Activated CD8-positive, alpha-beta memory T cell treated with anti-CD3 and anti-CD28 coated beads, Interleukin-2, amount 50 U/mL, for 48 hours (primary cell): ENCODE data around the gene NUMB.
"Not testable (repeated sequence)": the region's sequence is repeated elsewhere in the genome, so short reads cannot be mapped to it uniquely, and the experiment has no call there.

ENCODE experiments used
- DNase-seq: peaks from one replicate; pipeline ENCODE4 v3.0.0-alpha.2; 2020

NUMB gene

DNA sequence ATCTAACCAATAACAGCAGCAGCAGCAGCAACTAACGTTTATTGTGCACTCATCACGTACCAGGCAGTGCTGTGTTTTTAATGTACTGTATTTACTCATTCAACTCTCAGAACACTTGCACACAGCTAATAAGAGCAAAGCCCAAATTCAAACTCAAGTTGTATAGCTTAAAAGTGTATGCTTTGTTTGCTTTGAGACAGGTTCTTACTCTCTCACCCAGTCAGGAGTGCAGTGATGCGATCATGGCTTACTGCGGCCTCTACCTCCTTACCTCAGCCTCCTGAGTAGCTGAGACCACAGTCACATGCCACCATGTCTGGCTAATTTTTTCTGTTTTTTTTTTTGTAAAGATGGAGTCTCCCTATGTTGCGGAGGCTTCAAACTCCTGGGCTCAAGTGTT lies 115.7 kb downstream of the NUMB start:
- no peak for DNase-seq

DNA sequence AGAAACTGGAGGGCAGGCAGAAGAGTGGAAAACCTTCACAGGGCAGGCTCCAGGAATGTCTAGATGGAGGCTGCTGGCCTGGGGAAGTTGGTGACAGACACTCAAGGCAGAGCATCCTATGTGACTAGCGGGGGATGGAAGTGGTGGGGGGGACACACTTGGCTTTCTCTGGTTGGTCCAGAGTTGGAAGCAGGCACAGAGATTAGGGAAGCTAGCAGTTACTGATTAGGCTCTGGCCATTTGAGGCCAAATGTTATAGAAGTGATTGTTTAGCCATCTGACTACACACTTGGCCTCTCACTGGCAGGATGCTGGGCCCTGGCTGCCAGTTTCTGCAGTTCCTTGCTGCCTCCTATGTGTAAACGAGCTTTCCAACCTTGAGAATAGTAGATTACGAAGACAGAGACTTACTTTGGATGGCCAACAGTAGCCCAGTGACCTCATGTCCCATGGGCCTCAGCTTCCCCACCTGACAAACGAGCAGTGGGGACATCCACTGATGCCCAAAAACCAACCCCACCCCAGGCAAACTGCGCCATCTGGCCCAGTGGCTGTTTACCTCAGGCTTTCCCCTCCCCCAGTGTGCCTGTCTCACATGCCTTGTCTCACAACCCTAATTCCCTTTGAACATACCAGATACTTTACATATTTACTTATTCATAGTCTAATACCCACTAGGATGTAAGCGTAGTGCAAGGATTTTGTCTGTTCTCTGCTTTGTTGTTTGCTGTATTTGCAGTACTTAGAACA lies 118.3 kb downstream of the NUMB start:
- DNase-seq, result no peak

DNA sequence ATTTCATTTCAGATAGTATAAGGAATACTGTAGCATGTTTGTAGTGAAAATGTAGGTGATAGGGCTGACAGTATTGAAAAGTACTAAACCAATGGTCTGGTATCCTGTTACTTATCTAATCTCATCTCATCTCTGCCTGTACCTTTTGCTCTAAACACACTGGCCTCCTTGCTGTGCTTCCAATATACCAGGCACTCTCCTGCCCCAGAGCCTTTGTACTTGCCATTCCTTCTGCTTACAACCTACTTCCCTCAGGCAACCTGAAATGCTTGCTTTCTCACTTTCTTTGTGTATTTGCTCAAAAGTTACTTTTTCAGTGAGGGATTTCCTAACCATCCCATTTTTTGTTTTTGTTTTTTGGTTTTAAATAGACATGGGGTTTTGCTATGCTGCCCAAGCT lies 119.1 kb downstream of the NUMB start:
- no peak for DNase-seq

DNA sequence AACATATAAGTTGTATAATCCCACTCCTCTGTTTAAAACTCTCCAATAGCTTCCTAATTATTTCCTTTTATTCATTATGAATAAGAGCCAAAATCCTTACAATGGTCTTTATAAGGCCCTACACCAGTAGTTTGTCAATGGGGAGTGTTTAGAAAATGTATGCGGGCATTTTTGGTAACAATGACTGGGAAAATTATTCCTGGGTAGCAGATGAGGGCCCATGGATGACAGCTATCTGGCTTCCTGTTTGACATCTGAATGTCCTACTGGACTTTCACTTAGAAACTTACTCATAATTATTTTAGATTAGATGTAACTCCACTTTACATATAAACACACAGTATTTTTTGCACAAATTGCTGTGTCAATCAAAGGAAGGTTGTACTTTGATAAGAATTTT lies 119.8 kb downstream of the NUMB start:
- DNase-seq, result no peak

DNA sequence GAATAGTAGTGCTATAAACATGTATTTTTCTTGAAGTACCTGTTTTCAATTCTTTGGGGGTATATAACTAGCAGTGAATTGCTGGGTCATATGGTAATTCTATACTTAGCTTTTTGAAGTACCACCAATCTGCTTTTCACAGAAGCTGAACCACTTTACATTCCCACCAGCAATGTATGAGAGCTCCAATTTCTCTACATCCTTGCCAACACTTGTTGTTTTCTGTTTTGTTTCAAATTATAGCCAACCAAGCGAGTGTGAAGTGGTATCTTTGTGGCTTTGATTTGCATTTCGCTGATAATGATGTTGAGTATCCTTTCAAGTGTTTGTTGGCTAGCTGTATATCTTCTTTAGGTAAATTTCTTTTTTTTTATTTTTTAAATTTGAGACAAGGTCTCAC lies 125.3 kb downstream of the NUMB start:
- no peak for DNase-seq

DNA sequence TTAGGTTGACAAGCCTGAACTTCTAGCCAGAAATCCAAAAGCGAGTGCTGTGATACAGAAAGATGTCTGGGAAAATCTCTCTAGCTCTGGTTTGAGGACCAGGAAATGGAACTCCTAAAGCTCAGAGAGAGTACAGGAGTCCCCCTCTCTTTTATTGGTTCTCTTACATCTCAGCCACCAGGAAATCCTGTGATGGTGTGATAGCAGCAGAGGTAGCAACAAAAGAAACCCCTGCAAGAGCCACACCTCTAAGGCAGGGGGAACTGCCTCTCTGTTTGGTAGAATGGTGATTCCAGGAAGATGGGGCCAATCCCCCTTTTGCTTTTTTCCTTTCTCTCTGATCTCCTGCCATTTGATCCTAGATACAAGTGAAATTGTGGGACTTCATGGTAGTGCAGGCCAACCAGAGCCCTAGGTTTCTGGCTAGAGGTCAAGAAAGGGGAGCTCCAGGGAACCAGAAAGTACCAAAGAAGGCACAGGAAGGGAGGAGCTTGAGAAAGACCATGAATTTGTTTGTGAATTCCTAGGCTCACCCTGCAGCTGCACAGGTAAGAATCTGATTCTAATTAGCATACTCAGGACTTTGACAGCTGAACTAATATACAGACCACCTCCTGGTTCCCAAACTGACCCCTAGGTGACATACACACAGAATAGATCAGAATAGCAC lies 132.6 kb downstream of the NUMB start:
- no peak for DNase-seq

DNA sequence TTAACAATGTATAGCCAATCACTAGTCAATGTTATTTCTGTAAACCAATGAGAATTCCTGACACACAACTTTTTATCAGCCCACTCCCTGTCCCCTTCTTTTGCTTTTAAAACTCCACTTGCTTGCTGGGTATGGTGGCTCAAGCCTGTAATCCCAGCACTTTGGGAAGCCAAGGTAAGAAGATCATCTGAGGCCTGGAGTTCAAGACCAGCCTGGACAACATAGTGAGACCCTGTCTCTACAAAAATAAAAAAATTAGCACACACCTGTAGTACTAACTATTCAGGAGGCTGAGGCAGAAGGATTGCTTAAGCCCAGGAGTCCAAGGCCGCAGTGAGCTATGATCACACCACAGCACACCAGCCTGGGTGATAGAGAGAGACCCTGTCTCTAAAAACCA lies 133.3 kb downstream of the NUMB start:
- no peak for DNase-seq

DNA sequence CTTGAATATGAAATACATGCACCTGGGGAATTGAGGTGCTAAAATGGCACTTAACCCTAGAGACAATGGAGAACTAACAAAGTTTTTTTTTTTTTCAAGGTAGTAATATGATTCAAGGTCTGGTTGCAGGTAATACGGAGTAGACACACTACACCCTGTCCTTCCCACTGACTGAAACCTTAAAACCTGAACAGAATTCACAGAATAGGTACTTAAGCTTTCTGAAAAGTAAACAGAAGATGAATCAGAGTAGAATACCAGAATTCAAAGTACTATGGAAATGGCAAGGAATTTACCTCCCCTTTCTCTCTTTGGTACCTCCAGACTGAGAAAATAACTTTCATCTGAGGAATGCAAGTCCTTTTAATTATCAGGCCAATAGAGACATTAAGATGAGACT lies 133.8 kb downstream of the NUMB start:
- no peak for DNase-seq

DNA sequence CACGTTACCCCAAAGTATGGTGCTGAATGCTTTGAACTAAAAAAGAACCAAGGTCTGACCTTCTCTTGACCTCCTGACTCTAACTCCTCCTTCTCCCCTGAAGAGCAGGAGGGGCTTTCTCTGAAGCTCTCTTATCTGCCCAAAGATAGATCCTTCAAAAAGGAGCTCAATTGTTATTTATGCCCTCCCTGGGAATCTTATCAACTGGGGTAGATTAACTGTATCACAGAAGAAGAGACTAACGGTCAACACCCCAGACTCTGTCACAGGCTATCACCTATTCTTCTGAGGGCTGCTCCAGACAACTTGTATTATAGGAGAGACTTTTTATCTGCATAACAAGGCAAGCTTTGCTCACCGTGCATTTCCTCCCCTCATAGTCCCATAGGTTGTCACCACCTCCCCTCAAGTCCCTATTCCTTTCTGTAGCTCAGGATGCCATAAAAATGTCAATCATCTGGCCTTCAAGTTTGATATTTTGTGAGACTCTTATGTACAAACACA lies 134.4 kb downstream of the NUMB start:
- no peak for DNase-seq

DNA sequence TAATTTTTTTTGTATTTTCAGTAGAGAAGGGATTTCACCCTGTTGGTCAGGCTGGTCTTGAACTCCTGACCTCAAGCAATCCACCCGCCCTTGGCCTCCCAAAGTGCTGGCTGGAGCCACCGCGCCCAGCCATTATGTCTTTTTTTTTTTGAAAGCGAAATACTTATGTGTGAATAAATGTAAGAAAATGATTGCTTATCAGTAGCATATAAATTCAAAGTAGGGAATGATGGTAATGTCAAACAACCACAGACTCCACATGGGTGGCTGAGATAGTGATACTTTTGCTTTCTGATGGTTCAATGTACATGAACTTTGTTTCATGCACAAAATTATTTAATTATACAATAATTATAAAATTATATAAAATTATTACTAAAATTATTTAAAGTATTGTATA lies 145.2 kb downstream of the NUMB start:
- no peak for DNase-seq

DNA sequence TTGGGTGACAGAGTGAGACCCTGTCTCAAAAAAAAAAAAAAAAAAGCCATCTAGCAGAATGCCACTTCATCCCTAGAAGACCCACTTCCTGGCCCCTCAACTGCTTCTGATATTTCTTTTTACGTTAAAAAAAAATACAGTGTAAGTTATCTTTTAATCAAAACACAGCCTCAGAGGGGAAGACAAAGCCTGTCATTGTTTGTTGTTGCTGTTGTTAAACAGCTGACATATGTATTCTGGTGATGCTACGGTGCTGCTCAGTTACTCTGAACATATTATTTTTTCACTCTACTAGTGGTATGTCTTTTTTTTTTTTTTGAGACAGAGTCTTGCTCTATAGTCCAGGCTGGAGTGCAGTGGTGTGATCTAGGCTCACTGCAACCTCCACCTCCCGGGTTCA lies 145.7 kb downstream of the NUMB start:
- DNase-seq, result no peak

DNA sequence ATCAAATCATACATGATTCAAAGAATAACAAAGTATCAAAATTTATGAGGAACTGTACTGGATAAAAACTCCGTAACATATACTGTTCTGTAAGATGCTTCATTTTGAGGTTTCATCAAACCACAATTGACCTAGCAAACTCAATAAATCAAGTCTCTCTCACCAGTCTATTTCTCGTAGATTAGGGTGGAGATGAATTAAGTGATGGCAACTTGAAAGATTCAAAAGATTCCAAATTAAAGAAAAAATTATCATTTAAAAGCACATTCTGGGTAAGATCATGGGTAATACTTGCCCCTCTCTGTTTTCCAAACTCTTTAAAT lies 146.7 kb downstream of the NUMB start:
- no peak for DNase-seq

DNA sequence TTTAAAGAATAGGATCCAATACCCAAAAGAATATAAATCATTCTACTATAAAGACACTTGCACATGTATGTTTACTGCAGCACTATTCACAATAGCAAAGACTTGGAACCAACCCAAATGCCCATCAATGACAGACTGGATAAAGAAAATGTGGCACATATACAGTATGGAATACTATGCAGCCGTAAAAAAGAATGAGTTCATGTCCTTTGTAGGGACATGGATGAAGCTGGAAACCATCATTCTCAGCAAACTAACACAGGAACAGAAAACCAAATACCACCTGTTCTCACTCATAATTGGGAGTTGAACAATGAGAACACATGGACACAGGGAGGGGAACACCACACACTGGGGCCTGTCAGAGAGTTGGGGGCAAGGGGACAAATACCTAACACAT lies 149.1 kb downstream of the NUMB start:
- DNase-seq, result not testable (repeated sequence)

DNA sequence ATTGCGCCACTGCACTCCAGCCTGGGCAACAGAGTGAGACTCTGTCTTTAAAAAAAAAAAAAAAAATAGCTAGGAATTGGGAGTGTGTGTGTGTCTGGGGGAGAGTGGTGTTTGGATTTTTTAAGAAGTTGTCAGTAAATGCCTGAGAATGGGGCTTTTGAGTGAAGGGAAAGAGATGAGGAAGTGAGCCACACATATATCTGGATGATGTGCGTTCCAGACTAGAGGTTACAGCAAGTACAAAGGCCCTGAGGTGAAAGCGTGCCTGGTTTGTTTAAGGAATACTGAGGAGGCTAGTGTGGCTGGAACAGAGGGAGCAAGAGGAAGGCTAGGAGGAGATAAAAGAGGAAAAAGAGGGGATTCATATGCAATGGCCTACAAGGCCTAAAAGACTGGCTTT lies 151.1 kb downstream of the NUMB start:
- DNase-seq, result no peak

DNA sequence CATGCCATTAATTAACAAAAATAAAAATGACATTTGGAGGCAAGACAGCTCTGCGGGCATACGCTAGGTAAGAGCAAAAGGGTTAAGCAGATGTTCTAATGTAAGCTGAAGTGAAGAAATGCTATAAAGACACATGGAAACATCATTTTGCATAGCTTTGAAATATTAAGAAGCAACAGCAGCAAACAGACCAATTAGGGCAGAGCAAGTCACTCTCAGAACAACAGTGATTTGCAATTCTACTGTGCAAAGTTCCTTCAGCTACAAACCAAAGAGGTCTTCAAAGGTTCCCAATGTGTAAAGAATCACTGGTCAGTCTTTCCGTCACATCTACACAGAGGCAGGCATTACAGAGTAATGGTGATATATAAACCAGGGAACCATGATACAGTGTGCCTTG lies 152.8 kb downstream of the NUMB start:
- DNase-seq, result no peak

DNA sequence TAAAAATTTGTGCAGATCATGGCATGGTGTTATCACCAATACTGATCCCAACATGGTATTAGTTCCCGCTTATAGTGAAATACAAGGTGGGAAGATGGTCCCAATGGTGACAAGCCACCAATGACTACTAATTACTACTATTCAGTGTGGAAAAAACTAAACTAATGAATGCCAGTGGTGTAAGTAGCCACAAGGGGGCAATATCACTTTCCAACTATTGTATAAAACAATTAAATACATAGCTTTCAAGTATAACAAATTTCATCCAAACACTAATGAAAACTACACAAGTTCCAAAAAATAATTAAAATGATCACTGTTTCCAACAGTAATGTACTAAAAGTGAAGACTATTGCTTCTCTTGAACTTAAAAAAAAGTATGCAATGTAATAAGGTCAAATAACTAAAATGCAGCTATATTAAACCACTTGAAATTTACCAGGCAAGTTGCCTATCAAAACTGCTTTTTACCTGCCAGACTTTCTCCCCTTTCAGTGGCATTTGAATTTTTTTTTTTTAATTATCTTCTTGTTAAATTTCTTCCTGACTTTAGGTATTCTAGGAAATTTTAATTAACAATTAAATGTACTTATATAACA lies 163.0 kb downstream of the NUMB start:
- DNase-seq, result no peak

DNA sequence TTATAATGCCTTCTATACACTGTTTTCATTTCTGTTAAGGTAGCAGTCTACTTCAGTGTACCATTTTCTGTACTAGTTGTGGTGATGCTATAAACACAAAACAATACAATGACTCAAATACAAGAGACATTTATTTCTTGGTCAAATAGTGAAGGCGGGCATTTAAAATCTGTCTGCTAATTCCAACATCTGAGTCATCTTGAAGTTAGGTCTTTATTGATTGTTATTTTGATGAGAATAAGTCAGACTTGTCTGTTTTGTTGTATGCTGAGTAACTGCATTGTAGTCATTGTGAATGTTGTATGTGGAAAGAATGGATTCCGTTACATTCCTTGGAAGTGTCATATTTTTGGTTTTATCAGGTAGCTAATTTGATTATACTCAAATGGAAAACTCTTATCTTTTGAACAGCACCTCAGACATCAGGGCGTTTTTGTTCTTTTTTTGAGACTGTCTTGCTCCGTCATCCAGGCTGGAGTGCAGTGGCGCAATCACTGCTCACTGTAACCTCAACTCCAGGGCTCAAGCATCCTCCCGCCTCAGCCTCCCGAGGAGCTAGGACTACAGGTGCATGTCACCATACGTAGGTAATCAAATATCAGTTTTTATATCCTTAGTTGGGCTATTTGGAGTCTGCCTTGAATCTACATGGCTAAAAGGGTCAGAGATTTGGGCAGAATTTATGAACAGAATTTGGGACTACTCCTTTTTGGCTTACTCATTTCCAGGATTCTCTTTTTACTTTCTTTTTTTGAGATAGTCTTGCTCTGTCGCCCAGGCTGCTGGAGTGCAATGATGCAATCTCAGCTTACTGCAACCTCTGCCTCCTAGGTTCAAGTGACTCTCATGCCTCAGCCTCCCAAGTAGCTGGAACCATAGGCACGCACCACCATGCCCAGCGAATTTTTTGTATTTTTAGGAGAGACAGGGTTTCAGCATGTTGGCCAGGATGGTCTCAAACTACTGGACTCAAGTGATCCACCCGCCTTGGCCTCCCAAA lies 164.3 kb downstream of the NUMB start:
- no peak for DNase-seq

DNA sequence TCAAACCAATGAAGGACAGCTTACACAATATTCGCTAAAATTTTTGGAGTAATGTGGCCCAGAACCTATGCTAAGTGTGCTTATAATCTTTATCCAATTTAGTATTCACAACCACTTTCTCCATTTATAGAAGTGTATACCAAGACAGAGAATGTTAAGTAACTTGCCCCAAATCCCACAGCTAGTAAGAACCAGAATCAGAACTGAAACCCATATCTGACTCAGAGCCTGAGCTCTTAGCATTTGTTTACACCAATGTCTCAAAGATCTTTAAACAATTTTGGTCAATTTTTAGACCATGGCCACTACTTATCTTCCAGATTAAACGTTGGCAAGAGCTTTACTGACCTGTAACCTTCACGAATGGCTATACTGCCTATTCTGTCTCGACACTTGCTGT lies 168.1 kb downstream of the NUMB start:
- DNase-seq, result no peak

DNA sequence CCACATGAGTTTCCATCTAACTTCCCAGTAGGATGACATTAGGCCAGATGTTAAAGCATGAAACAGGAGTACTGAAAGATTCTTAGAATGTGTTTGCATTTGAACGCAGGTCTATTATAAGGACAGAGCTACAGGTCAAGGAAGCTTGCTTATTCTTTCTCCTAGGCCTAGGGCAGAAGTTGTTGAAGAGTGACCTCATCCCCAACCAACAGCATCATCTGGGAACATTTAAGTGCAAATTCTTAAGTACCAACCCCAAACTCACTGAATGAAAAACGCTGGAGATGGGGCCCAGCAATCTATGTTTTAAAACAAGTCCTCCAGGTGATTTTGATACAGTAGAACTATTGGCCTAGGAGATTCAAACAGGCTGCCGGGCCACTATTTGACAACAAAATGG lies 168.6 kb downstream of the NUMB start:
- no peak for DNase-seq

DNA sequence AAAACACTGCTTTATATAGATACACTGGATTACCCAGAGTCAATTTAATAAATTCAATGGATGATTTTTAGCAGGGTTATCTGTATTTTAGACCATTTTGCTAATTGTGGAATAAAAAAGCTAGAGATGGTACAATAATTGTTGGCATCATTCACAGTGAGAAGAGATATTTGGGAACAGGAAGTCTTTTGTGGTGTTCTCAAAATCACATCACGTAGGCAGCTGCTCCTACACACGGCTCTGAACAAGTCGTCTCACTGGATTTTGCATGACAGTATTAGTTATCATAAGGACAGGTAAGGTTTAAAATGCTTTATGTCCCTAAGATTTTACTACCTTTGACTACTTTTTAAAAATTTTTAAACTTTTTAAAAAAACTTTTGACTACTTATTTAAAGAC lies 169.0 kb downstream of the NUMB start:
- DNase-seq, result no peak

DNA sequence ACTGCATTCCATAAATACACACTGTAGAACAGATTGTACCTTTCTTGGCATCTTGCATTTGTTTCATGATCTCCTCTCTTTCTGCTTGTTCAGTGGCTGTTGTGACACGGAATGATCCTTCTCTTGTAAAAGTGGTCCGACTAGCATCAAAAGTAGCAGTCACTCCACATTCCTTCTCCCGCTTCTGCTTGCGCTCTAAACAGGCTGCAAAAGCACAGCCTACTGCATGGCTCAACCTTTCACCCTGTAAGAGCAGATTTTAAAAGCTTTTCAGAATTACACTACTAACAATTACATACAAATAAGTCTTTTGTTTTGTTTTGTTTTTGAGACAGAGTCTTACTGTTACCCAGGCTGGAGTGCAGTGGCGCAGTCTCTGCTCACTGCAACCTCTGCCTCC lies 171.3 kb downstream of the NUMB start:
- no peak for DNase-seq

DNA sequence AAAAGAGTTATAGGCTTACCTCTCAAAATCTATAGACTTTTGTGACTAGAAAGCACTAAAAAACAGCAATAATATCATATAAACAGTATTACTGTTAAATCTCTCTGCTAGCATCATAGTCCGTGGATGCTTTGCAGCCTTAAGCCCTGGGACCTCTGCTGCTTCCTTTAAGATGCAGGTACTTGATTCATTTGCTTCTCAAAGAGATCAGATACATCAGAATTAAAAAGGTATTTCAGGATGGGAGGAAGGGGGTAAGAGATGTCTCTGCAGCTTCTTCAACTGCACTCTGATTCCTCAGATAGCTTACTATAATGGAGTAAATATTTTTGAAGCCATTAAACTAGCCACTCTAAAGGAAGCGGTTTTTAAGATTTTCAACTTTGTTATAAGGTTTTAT lies 171.7 kb downstream of the NUMB start:
- no peak for DNase-seq

DNA sequence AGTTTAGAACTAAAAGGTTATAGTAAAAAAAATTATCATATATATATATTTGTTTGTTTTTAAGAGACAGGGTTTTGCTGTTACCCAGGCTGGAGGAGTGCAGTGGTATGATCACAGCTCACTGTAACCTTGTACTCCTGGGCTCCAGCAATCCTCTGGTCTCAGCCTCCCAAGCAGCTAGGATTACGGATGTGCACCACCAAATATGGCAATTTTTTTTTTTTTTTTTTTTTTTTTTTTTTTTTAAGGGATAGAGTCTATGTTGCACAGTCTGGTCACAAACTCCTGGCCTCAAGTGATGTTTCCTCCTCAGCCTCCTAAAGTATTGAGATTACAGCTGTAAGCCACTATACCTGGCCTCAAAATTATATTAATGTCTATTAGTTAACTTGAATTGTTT lies 172.4 kb downstream of the NUMB start:
- DNase-seq, result no peak
